ENCODE results near the gene KCNQ5.

The KCNQ5 gene

DNA sequence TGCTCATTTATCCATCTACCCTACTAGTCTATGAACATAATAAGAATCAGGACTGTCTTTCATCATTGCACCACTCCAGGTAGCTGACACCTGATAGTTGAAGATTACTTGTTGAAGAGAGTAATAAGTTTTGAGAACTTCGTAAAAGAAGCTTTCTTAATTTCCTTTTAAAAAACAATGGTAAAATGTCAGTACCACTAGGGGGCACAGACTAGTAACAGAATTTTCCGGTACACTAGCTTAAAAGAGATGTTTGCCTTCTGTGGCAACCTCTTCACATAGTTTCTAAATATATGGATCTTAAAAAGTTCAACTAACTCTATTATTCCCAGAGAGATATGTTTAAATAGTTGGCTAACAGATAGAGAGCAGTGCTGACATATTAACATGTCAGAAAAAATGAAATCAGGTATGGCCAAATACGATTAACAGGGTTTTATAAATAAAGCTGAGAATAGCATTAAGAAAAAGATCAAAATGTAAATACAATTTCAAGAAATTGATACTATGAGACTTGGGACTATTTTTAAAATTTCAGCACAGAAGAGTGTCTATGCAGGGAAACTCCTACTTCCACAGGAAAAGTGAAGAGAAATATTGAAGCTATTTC is 5.4 kb upstream of the KCNQ5 start:
- no peak overlapping the region for H3K4me3 ChIP-seq (ENCODE audit: low read depth, low read length)
- TF ChIP-seq, protein P1, sequence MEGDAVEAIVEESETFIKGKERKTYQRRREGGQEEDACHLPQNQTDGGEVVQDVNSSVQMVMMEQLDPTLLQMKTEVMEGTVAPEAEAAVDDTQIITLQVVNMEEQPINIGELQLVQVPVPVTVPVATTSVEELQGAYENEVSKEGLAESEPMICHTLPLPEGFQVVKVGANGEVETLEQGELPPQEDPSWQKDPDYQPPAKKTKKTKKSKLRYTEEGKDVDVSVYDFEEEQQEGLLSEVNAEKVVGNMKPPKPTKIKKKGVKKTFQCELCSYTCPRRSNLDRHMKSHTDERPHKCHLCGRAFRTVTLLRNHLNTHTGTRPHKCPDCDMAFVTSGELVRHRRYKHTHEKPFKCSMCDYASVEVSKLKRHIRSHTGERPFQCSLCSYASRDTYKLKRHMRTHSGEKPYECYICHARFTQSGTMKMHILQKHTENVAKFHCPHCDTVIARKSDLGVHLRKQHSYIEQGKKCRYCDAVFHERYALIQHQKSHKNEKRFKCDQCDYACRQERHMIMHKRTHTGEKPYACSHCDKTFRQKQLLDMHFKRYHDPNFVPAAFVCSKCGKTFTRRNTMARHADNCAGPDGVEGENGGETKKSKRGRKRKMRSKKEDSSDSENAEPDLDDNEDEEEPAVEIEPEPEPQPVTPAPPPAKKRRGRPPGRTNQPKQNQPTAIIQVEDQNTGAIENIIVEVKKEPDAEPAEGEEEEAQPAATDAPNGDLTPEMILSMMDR (IDR thresholded peaks at IDR 0.05; ENCODE audit: borderline replicate concordance, insufficient read depth, low read depth, low read length): peak; percentile 48; the same call in 1 of the 2 replicates

DNA sequence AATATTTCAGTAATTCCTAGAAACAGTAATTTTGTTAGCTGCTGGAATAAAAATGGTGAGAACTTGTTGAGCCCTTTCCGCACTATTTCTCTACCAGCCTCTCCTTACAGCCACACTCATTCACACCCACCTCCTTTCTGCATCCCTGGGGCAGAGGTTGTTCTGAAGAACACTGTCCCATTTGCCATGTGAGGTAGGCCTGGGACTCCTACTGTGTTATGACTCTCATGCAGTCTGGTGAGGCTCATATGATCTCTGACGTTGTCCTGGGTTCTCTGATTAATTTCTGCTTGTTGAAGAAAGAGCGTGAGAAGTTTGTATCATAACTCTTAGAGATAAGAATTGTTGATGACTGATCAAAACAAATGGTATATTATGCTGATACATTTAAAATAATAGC is 4.1 kb upstream of the KCNQ5 start:
- TF ChIP-seq, protein P1 (IDR thresholded peaks at IDR 0.05; ENCODE audit: borderline replicate concordance, insufficient read depth, low read depth, low read length): no peak
- no peak overlapping the region for H3K4me3 ChIP-seq (ENCODE audit: low read depth, low read length)

DNA sequence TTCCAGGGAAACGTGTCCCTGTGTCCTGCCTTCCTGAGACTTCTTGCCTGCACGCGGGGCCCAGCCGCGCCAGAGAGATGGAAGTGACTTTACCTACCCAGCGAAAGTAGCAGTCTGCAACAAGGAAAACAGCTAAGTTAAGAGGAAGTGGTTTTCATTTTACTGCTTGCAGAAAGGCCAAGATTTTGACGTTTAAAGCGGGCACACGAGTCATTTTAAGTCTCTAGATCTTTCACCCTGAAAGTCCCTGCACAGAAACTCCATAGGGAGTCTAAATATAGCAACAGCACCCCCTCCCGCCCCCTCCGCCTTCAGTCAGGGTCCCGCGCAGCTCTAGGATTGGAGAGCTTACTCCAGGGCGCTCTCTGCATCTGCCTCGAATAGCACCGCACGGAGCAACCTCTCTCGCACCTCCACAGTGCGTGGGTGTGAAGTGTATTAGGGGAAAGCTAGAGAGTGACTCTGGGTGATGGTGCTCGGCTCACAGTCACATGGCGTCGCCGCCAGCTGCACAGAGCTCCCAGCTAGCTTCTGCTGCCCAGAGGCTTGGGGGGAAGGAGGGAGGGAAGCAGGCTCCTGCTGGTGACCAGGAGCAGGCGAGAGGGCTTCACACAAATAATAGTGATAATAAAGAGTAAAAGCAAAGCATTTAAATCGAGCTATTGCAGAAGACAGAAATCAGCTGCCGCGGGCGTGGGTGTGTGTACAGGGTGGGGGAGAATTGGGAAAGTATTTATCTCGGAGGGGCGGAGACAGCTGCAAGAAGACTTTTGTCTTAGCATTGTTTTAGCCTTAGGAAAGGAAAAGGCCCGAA is 1.8 kb upstream of the KCNQ5 start:
- TF ChIP-seq, protein P1 (IDR thresholded peaks at IDR 0.05; ENCODE audit: borderline replicate concordance, insufficient read depth, low read depth, low read length): no peak
- H3K4me3 ChIP-seq (ENCODE audit: low read depth, low read length): no peak overlapping the region

GRCh38 chr6:72620871-72621290 is 983 bp upstream of the KCNQ5 start:
- peak overlapping the region; percentile 56 for H3K4me3 ChIP-seq (ENCODE audit: low read depth, low read length)
- TF ChIP-seq, protein P1 (IDR thresholded peaks at IDR 0.05; ENCODE audit: borderline replicate concordance, insufficient read depth, low read depth, low read length): no peak

DNA sequence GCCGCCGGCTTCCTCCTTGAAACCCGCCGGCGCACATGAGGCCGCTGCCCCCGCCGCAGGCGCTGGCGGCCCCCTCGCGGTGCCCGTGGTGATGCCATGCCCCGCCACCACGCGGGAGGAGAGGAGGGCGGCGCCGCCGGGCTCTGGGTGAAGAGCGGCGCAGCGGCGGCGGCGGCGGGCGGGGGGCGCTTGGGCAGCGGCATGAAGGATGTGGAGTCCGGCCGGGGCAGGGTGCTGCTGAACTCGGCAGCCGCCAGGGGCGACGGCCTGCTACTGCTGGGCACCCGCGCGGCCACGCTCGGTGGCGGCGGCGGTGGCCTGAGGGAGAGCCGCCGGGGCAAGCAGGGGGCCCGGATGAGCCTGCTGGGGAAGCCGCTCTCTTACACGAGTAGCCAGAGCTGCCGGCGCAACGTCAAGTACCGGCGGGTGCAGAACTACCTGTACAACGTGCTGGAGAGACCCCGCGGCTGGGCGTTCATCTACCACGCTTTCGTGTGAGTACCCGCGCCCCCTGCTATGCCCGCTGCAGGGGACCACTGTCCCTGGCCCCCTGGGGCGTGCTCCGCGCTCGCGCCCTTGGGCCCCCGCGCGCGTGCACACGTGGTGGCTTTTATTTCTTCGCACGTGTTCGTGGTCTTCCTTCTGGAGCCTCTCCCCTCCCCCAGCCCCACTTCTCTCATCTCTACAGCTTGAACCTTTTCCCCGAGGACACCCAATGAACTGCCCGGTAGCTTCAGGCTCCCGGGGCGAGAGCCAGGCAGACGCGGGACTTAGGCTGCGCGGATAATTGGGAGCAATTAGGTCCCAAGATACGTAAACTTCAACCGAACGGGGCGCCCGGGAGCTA is 453 bp downstream of the KCNQ5 start:
- peak overlapping the region; percentile 56 for H3K4me3 ChIP-seq (ENCODE audit: low read depth, low read length)
- TF ChIP-seq, protein P1 (IDR thresholded peaks at IDR 0.05; ENCODE audit: borderline replicate concordance, insufficient read depth, low read depth, low read length): 0 out of 2 replicates have a peak, but pooled peaks have one; percentile 25

DNA sequence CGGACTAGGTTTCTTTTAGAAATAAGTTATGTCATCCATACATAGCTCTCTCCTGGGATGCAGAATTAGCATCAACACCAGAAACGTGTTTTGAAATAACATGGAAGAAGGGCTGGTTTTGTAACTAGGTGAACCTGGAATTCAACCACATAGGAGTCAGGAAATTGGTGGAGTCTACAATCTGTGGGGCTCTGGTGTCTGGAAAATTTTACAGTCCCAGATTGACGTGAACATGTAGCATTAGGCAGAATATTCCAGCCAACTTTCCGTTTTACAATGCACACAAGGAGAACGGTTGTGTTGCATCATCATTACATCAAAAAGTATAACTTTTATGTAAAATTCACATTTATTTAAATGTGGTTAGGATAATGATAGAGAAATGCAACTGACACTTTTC is 1.9 kb downstream of the KCNQ5 start:
- no peak overlapping the region for H3K4me3 ChIP-seq (ENCODE audit: low read depth, low read length)
- TF ChIP-seq, protein P1 (IDR thresholded peaks at IDR 0.05; ENCODE audit: borderline replicate concordance, insufficient read depth, low read depth, low read length): no peak
